ENCODE data around the gene SORBS2.

- TF ChIP-seq PPARA (CRISPR knock-in tag; IDR thresholded peaks at IDR 0.05; ENCODE audit: borderline replicate concordance) (no peak), TCF4 (CRISPR knock-in tag; IDR thresholded peaks at IDR 0.05; ENCODE audit: borderline replicate concordance) (peak; percentile 50; the same call in 1 of the 2 replicates), BACH2 (CRISPR knock-in tag; IDR thresholded peaks at IDR 0.05; ENCODE audit: borderline replicate concordance) (no peak), ARNTL (CRISPR knock-in tag; IDR thresholded peaks at IDR 0.05; ENCODE audit: borderline replicate concordance, low read depth) (no peak)
- TF ChIP-seq, protein P1, sequence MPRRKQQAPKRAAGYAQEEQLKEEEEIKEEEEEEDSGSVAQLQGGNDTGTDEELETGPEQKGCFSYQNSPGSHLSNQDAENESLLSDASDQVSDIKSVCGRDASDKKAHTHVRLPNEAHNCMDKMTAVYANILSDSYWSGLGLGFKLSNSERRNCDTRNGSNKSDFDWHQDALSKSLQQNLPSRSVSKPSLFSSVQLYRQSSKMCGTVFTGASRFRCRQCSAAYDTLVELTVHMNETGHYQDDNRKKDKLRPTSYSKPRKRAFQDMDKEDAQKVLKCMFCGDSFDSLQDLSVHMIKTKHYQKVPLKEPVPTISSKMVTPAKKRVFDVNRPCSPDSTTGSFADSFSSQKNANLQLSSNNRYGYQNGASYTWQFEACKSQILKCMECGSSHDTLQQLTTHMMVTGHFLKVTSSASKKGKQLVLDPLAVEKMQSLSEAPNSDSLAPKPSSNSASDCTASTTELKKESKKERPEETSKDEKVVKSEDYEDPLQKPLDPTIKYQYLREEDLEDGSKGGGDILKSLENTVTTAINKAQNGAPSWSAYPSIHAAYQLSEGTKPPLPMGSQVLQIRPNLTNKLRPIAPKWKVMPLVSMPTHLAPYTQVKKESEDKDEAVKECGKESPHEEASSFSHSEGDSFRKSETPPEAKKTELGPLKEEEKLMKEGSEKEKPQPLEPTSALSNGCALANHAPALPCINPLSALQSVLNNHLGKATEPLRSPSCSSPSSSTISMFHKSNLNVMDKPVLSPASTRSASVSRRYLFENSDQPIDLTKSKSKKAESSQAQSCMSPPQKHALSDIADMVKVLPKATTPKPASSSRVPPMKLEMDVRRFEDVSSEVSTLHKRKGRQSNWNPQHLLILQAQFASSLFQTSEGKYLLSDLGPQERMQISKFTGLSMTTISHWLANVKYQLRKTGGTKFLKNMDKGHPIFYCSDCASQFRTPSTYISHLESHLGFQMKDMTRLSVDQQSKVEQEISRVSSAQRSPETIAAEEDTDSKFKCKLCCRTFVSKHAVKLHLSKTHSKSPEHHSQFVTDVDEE (CRISPR knock-in tag; IDR thresholded peaks at IDR 0.05): peak; percentile 68; the same call in 1 of the 2 replicates
- TF ChIP-seq, protein P2, sequence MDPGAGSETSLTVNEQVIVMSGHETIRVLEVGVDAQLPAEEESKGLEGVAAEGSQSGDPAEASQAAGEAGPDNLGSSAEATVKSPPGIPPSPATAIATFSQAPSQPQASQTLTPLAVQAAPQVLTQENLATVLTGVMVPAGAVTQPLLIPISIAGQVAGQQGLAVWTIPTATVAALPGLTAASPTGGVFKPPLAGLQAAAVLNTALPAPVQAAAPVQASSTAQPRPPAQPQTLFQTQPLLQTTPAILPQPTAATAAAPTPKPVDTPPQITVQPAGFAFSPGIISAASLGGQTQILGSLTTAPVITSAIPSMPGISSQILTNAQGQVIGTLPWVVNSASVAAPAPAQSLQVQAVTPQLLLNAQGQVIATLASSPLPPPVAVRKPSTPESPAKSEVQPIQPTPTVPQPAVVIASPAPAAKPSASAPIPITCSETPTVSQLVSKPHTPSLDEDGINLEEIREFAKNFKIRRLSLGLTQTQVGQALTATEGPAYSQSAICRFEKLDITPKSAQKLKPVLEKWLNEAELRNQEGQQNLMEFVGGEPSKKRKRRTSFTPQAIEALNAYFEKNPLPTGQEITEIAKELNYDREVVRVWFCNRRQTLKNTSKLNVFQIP (CRISPR knock-in tag; IDR thresholded peaks at IDR 0.05; ENCODE audit: borderline replicate concordance, low read depth): no peak; the same call in 1 of the 2 replicates
- TF ChIP-seq, protein P3, sequence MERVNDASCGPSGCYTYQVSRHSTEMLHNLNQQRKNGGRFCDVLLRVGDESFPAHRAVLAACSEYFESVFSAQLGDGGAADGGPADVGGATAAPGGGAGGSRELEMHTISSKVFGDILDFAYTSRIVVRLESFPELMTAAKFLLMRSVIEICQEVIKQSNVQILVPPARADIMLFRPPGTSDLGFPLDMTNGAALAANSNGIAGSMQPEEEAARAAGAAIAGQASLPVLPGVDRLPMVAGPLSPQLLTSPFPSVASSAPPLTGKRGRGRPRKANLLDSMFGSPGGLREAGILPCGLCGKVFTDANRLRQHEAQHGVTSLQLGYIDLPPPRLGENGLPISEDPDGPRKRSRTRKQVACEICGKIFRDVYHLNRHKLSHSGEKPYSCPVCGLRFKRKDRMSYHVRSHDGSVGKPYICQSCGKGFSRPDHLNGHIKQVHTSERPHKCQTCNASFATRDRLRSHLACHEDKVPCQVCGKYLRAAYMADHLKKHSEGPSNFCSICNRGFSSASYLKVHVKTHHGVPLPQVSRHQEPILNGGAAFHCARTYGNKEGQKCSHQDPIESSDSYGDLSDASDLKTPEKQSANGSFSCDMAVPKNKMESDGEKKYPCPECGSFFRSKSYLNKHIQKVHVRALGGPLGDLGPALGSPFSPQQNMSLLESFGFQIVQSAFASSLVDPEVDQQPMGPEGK (CRISPR knock-in tag; IDR thresholded peaks at IDR 0.05; ENCODE audit: borderline replicate concordance): peak; percentile 59; the same call in 1 of the 2 replicates
Measured at GRCh38 chr4:185700048-185700447, 111.9 kb downstream of the SORBS2 start.

Measured in SK-N-SH treated with all-trans-retinoic acid at 6 μM for 48 hours (cell line).